ENCODE data around the gene ARHGDIG. TPM values are rescaled to one million over a fixed set of nuclear protein-coding genes. Genes with fewer than 3 reads are reported as not detected.

ARHGDIG gene
- total RNA-seq, 1 donor from 2014 or later, result not detected

DNA sequence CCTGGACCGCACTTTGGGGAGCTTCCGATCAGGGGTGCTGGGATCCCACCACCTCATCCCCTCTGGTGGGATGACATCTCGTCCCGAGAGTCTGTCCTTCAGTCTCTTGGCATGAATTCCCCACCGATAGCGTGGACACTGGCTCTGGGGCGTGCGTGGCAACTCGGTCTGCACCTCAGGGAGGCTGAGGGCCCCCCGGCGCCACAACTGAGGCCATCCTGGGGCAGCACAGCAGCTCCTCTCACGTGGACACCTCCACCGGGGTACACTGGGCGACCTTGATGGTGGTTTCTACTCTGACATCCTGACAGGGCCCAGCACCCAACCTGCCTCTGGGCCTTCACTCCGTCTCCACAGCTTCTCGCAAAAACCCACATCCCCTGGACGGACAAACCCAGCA lies 11.1 kb downstream of the ARHGDIG start:
- Histone ChIP-seq H3K27me3 (no peaks in the 10 kb centered on the region), H3K36me3 (peaks cover 67 to 78% of the 10 kb centered on the region in 2 donors), H3K9me3 (no peaks in the 10 kb centered on the region), H3K27ac (no peak overlapping the region), H3K4me3 (no peak overlapping the region), H3K4me1 (no peaks in the 10 kb centered on the region)
- TF ChIP-seq, protein P1, sequence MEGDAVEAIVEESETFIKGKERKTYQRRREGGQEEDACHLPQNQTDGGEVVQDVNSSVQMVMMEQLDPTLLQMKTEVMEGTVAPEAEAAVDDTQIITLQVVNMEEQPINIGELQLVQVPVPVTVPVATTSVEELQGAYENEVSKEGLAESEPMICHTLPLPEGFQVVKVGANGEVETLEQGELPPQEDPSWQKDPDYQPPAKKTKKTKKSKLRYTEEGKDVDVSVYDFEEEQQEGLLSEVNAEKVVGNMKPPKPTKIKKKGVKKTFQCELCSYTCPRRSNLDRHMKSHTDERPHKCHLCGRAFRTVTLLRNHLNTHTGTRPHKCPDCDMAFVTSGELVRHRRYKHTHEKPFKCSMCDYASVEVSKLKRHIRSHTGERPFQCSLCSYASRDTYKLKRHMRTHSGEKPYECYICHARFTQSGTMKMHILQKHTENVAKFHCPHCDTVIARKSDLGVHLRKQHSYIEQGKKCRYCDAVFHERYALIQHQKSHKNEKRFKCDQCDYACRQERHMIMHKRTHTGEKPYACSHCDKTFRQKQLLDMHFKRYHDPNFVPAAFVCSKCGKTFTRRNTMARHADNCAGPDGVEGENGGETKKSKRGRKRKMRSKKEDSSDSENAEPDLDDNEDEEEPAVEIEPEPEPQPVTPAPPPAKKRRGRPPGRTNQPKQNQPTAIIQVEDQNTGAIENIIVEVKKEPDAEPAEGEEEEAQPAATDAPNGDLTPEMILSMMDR (IDR thresholded peaks at IDR 0.05), result no peak
- intact Hi-C loops (cut with DNase I), result no loop called here
- DNase-seq (ENCODE audit: low spot score in 2 of 2), result no peak

DNA sequence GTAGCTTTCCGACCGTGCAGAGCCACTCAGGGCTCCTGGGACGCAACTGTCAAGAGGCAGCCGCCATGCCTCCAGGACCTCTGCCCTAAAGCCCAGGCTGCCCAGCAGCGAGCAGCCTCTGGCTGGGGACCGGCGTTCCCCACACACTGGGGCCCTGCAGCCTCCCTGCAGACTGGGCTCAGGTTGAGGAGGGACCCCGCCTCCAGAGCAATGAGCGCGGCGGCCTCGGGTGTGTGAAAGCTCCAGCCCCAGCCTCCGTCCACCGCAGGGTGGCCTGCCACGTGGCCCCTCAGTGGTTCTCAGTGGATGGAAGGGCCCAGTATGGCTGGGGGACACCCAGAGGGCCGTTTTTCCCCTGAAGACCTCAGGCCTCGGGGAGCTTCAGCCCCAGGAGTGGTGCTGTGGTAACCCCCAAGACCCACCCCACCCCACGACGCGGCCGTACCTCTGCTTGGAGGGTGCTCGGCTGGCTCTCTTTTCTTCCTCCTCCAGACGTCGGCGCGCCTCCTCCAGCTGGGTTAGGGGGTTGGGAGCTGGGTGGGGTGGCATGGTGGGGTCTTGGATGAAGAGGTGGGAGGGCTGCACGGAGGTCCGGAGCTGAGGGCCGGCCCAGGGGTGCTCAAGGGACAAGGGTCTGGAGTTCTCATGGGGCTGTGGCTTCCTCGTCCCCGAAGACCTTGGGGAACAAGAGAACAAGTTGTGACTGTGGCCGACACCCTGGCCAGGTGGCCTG lies 12.8 kb downstream of the ARHGDIG start:
- Histone ChIP-seq H3K27ac (no peak overlapping the region), H3K9me3 (no peaks in the 10 kb centered on the region), H3K36me3 (peaks cover 62 to 78% of the 10 kb centered on the region in 2 donors), H3K4me1 (no peaks in the 10 kb centered on the region), H3K4me3 (no peak overlapping the region), H3K27me3 (no peaks in the 10 kb centered on the region)
- no peak for DNase-seq (ENCODE audit: low spot score in 2 of 2)
- intact Hi-C loops (cut with DNase I), result no loop called here
- TF ChIP-seq, protein P1 (IDR thresholded peaks at IDR 0.05), result no peak

DNA sequence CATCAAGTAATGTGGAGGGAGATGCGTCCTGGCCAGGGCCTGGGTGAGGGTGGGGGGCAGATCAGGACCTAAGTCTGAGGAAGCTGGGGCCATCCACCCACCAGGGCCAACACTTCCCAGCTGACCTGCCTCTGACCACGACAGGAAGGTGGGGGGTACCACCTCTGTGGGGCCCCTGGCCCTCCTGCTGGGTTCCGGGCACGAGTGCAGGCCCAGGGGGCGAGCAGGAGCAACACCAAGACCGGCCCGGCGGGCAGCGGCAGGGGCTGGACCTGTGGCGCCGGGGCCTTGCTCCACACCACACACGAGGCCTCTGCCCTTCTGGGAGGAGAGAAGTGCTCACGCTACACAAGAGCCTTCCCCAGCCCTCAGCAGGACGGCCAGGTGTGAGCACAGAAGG lies 15.9 kb downstream of the ARHGDIG start:
- H3K4me3 ChIP-seq, result no peak overlapping the region
- H3K36me3 ChIP-seq, result peaks cover 35 to 55% of the 10 kb centered on the region in 2 donors
- no peaks in the 10 kb centered on the region for H3K4me1 ChIP-seq
- H3K9me3 ChIP-seq, result no peaks in the 10 kb centered on the region
- no peak for DNase-seq (ENCODE audit: low spot score in 2 of 2)
- intact Hi-C loops (cut with DNase I), result no loop called here
- no peaks in the 10 kb centered on the region for H3K27me3 ChIP-seq
- H3K27ac ChIP-seq, result no peak overlapping the region
- TF ChIP-seq, protein P1 (IDR thresholded peaks at IDR 0.05), result no peak

DNA sequence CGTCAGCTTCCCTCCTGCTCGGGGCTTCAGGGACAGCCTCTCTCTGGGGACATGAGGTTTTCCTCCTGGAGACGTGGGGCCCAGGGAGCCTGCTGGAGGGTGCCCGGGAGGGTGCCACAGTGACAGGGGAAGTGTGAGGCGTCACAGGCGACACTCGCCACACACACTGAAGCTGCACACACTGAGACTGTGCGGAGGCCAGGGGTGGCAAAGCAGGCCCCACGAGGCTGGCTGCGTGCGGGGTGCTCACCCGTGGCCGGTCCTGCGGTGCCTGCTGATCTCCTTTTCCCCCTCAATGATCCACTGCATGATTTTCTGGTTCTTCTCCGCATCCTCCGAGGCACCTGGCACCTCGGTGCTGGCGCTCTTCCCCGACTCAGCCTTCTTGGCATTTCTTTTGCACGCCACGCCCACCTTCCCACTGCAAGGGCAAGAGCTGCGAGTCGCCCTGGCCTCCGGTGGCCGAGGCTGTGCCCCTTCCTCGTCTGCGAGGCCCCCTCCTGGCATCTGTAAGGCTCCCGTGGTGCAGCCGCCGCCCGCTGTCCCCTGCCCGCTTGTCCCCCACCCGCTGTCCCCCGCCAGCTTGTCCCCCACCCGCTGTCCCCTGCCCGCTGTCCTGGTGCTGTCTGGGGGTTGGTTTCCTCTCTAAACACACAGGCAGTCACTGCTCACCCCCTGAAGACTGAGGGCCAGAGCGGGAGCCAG lies 16.6 kb downstream of the ARHGDIG start:
- Histone ChIP-seq H3K9me3 (no peaks in the 10 kb centered on the region), H3K4me1 (no peaks in the 10 kb centered on the region), H3K27me3 (no peaks in the 10 kb centered on the region), H3K36me3 (peaks cover 34 to 50% of the 10 kb centered on the region in 2 donors), H3K27ac (no peak overlapping the region), H3K4me3 (no peak overlapping the region)
- DNase-seq (ENCODE audit: low spot score in 2 of 2), result no peak
- intact Hi-C loops (cut with DNase I), result no loop called here
- TF ChIP-seq, protein P1 (IDR thresholded peaks at IDR 0.05), result no peak

DNA sequence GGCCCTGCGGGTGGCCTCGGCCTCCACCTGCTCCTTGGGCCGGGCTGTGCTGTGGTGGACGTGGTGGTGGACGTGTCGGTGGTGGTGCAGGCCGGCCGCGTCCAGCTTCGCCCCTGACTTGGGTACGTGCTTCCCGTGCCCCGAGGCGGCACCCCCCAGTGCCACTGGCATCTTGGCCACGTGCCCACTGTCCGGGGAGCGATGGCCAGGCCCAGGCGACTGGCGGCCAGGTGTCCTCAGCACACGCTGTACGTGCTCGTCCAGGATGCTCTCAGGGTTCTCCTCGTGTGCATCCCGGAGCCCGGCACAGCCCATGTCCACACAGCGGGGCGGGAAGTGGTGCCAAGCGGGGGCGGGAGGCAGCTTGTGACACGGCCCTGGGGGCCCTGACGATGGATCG lies 17.4 kb downstream of the ARHGDIG start:
- H3K27me3 ChIP-seq, result no peaks in the 10 kb centered on the region
- H3K36me3 ChIP-seq, result peaks cover 29 to 48% of the 10 kb centered on the region in 2 donors
- H3K9me3 ChIP-seq, result no peaks in the 10 kb centered on the region
- intact Hi-C loops (cut with DNase I), result no loop called here
- H3K4me1 ChIP-seq, result no peaks in the 10 kb centered on the region
- TF ChIP-seq, protein P1 (IDR thresholded peaks at IDR 0.05), result no peak
- H3K4me3 ChIP-seq, result no peak overlapping the region
- DNase-seq (ENCODE audit: low spot score in 2 of 2), result no peak
- H3K27ac ChIP-seq, result no peak overlapping the region
